DMS153 treated with DMSO at 0.1 percent for 48 hours (cell line): ENCODE measurements around the gene ECHS1.
A peak's percentile ranks its signal among the peaks of the same experiment; 100 is the strongest.
"Not testable (repeated sequence)": the region's sequence is repeated elsewhere in the genome, so short reads cannot be mapped to it uniquely, and the experiment has no call there.

Source experiments
- DNase-seq: peaks from one replicate; lab custom pipeline; 2025; ENCODE audit not compliant: unreplicated experiment; lab: John Stamatoyannopoulos, UW

The ECHS1 gene

GRCh38 chr10:133326745-133327650 lies 46.2 kb downstream of the ECHS1 start:
- no peak for DNase-seq

- DNase-seq = no peak
Measured at GRCh38 chr10:133326223-133326551, 47.0 kb downstream of the ECHS1 start.

- DNase-seq = no peak
Measured at GRCh38 chr10:133325440-133326222, 47.5 kb downstream of the ECHS1 start.

- DNase-seq = no peak
Measured at GRCh38 chr10:133324857-133325260, 48.3 kb downstream of the ECHS1 start.

GRCh38 chr10:133324198-133324792 lies 48.9 kb downstream of the ECHS1 start:
- peak; percentile 67 for DNase-seq

GRCh38 chr10:133322064-133322709 lies 51.0 kb downstream of the ECHS1 start:
- DNase-seq = not testable (repeated sequence)

GRCh38 chr10:133320852-133321422 lies 52.2 kb downstream of the ECHS1 start:
- not testable (repeated sequence) for DNase-seq

- DNase-seq = peak; percentile 51
Measured at GRCh38 chr10:133318494-133319127, 54.5 kb downstream of the ECHS1 start.

GRCh38 chr10:133316732-133317131 lies 56.4 kb downstream of the ECHS1 start:
- no peak for DNase-seq

- no peak for DNase-seq
Measured at GRCh38 chr10:133316266-133316665, 56.9 kb downstream of the ECHS1 start.

- DNase-seq = no peak
Measured at GRCh38 chr10:133315847-133316246, 57.3 kb downstream of the ECHS1 start.

- no peak for DNase-seq
Measured at GRCh38 chr10:133314911-133315310, 58.2 kb downstream of the ECHS1 start.

- no peak for DNase-seq
Measured at GRCh38 chr10:133313192-133313591, 60.0 kb downstream of the ECHS1 start.

- no peak for DNase-seq
Measured at GRCh38 chr10:133312769-133313145, 60.4 kb downstream of the ECHS1 start.
